A549 (cell line): ENCODE results near the gene CCDC102B. TPM values are rescaled to one million over a fixed set of nuclear protein-coding genes. Genes with fewer than 3 reads are reported as not detected.

Experiments
- ATAC-seq, 2 experiments: fragments of 200-7000 bp in 1 of 2; fragments of >200 bp in 1 of 2; cut with Nextera tagmentation in 1 of 2; cut with Tn5 transposase in 1 of 2; 3 replicates each; pipeline versions ENCODE4 v1.8.0 to v1.9.1; 2018 to 2020; ENCODE audit warnings: mild to moderate bottlenecking in 1 of 2, moderate library complexity in 1 of 2
- CTCF ChIA-PET: fragments of 300-600 bp; sonication (Branson Sonifier 250); formaldehyde crosslinking; extraction: SDS; loops from one replicate; lab custom pipeline; 2021; ENCODE audit warnings: antibody characterized with exemption, inconsistent platforms; lab: Yijun Ruan, JAX
- POLR2A ChIA-PET: fragments of 350-600 bp; formaldehyde crosslinking; extraction: SDS; loops from one replicate; lab custom pipeline; 2021; ENCODE audit warnings: antibody characterized with exemption, inconsistent platforms; lab: Yijun Ruan, JAX
- DNase-seq, 2 experiments: peaks; one replicate each; pipeline versions ENCODE4 v3.0.0 to v3.0.0-alpha.2; 2011 to 2016; ENCODE audit warnings: low read depth in 1 of 2, low spot score in 1 of 2
- FAIRE-seq: peaks from 2 replicates; lab custom pipeline; 2011; peaks lifted over from hg19 to GRCh38; lab: Jason Lieb, UNC
- H3K27ac ChIP-seq, 2 experiments: fragments of >200 bp; sonication (Bioruptor Twin); formaldehyde crosslinking; 3 replicates each; pipeline ENCODE4 v1.5.1; 2016 to 2017
- H3K4me1 ChIP-seq: fragments of >200 bp; sonication (Bioruptor Twin); formaldehyde crosslinking; 3 replicates; pipeline ENCODE4 v1.6.1; 2016
- H3K4me2 ChIP-seq: fragments of >200 bp; sonication (Bioruptor Twin); formaldehyde crosslinking; 3 replicates; pipeline ENCODE4 v1.6.1; 2016
- H3K4me3 ChIP-seq: fragments of >200 bp; sonication (Bioruptor Twin); formaldehyde crosslinking; 3 replicates; pipeline ENCODE4 v1.5.1; 2016
- H3K9me3 ChIP-seq: fragments of >200 bp; sonication (Bioruptor Twin); formaldehyde crosslinking; 3 replicates; pipeline ENCODE4 v1.6.1; 2016
- CBX2 ChIP-seq: fragments of 200-600 bp; sonication (generic); IDR thresholded peaks from 2 replicates; pipeline ENCODE4 v1.6.1; 2016; ENCODE audit warnings: low read depth, mild to moderate bottlenecking, borderline replicate concordance
- CEBPB ChIP-seq, 2 experiments: fragments of >200 bp in 1 of 2; sonication (Bioruptor Twin) in 1 of 2; formaldehyde crosslinking in 1 of 2; IDR thresholded peaks; 2 replicates each; pipeline ENCODE4 v1.6.1; 2012 to 2016
- EHMT2 ChIP-seq: fragments of 200-600 bp; sonication (generic); IDR thresholded peaks from 2 replicates; pipeline ENCODE4 v1.6.1; 2016; ENCODE audit warnings: antibody characterized with exemption, low read depth, mild to moderate bottlenecking, moderate library complexity
- EP300 ChIP-seq, 2 experiments: fragments of >200 bp; sonication (Bioruptor Twin); formaldehyde crosslinking; IDR thresholded peaks; 2 replicates in 1 of 2; 3 replicates in 1 of 2; pipeline ENCODE4 v1.6.1; 2016 to 2017
- ESRRA ChIP-seq: fragments of 150-350 bp; IDR thresholded peaks from 2 replicates; pipeline ENCODE4 v1.6.1; 2014; ENCODE audit warnings: mild to moderate bottlenecking, low read length, borderline replicate concordance
- HEYL ChIP-seq: fragments of 250-450 bp; sonication (Bioruptor Pico); IDR thresholded peaks from 2 replicates; pipeline ENCODE4 v1.8.0; 2021; ENCODE audit warnings: mild to moderate bottlenecking, moderate library complexity
- HOXB5 ChIP-seq: fragments of 250-450 bp; sonication (Bioruptor Pico); IDR thresholded peaks from 2 replicates; pipeline ENCODE4 v1.5.0; 2020; ENCODE audit warnings: mild to moderate bottlenecking, moderate library complexity
- JUN ChIP-seq, 2 experiments: fragments of >200 bp; sonication (Bioruptor Twin); formaldehyde crosslinking; IDR thresholded peaks; 2 replicates in 1 of 2; 3 replicates in 1 of 2; pipeline ENCODE4 v1.6.1; 2016 to 2017
- KDM1A ChIP-seq: fragments of 200-600 bp; sonication (generic); IDR thresholded peaks from 2 replicates; pipeline ENCODE4 v1.6.1; 2016; ENCODE audit warnings: low read depth, mild to moderate bottlenecking
- KDM5A ChIP-seq: fragments of 200-600 bp; sonication (generic); IDR thresholded peaks from 2 replicates; pipeline ENCODE4 v1.6.1; 2016; ENCODE audit warnings: antibody characterized with exemption, mild to moderate bottlenecking
- MAFK ChIP-seq: fragments of 450-650 bp; IDR thresholded peaks from 2 replicates; pipeline ENCODE4 v1.6.1; 2014; ENCODE audit not compliant: partially characterized antibody
- MAZ ChIP-seq: fragments of 150-350 bp; IDR thresholded peaks from 2 replicates; pipeline ENCODE4 v1.6.1; 2014; ENCODE audit warnings: antibody characterized with exemption, low read depth, low read length, borderline replicate concordance
- MYC ChIP-seq: IDR thresholded peaks from 2 replicates; pipeline ENCODE4 v1.6.1; 2012; ENCODE audit warnings: mild to moderate bottlenecking, inconsistent platforms, low read length, improper control_type of control experiment, borderline replicate concordance
- NPAS2 ChIP-seq: fragments of 250-450 bp; sonication (Bioruptor Pico); IDR thresholded peaks from 2 replicates; pipeline ENCODE4 v1.8.0; 2022; ENCODE audit warnings: mild to moderate bottlenecking, moderate library complexity, borderline replicate concordance
- PHF8 ChIP-seq: fragments of 200-600 bp; sonication (generic); IDR thresholded peaks from 2 replicates; pipeline ENCODE4 v1.6.1; 2016; ENCODE audit warnings: low read depth, mild to moderate bottlenecking, antibody characterized with exemption, moderate library complexity, borderline replicate concordance
- POLR2A ChIP-seq: IDR thresholded peaks from 2 replicates; pipeline ENCODE4 v1.6.1; 2012; ENCODE audit warnings: mild to moderate bottlenecking, low read length
- RAD21 ChIP-seq, 2 experiments: fragments of >200 bp in 1 of 2; sonication (Bioruptor Twin) in 1 of 2; formaldehyde crosslinking in 1 of 2; IDR thresholded peaks in 1 of 2; conservative IDR thresholded peaks in 1 of 2; 2 replicates in 1 of 2; 3 replicates in 1 of 2; pipeline ENCODE4 v1.6.1; 2012 to 2018; ENCODE audit warnings: inconsistent platforms in 1 of 2
- RARB ChIP-seq: fragments of 250-450 bp; sonication (Bioruptor Pico); IDR thresholded peaks from 2 replicates; pipeline ENCODE4 v1.8.0; 2021; ENCODE audit warnings: mild to moderate bottlenecking, moderate library complexity
- RCOR1 ChIP-seq: fragments of 150-350 bp; IDR thresholded peaks from 2 replicates; pipeline ENCODE4 v1.6.1; 2014; ENCODE audit warnings: antibody characterized with exemption, low read length, low read depth
- SREBF2 ChIP-seq: fragments of 450-650 bp; IDR thresholded peaks from 2 replicates; pipeline ENCODE4 v1.6.1; 2014; ENCODE audit warnings: mild to moderate bottlenecking, moderate library complexity
- TFCP2L1 ChIP-seq: fragments of 250-450 bp; sonication (Bioruptor Pico); IDR thresholded peaks from 2 replicates; pipeline ENCODE4 v1.5.0; 2021; ENCODE audit warnings: mild to moderate bottlenecking
- ZFP36 ChIP-seq: fragments of 450-650 bp; IDR thresholded peaks from 2 replicates; pipeline ENCODE4 v1.6.1; 2014; ENCODE audit warnings: borderline replicate concordance; ENCODE audit not compliant: partially characterized antibody
- ZNF302 ChIP-seq: fragments of 250-450 bp; sonication (Bioruptor Pico); IDR thresholded peaks from 2 replicates; pipeline ENCODE4 v1.9.0; 2021; ENCODE audit warnings: inconsistent platforms, mild to moderate bottlenecking, moderate library complexity
- WGBS: methylation state at CpG from one replicate; pipeline ENCODE4 v1.1.6; 2017; ENCODE audit errors: missing lambda C conversion rate; 5-methylcytosine and 5-hydroxymethylcytosine counted together
- polyA plus RNA-seq, 4 experiments: library from polyadenylated mRNA; depleted of rRNA in 3 of 4; stranded (reverse); fragments of >200 nt; fragmentation: RNase III in 1 of 4; extraction: RNeasy Plus Mini Kit Qiagen cat#74134 plus additional on column Dnase treatment in 1 of 4; gene quantifications; 2 replicates in 3 of 4; 3 replicates in 1 of 4; pipeline ENCODE4 v1.2.3, GENCODE V29; 2011 to 2017
- TF ChIP-seq, protein P1 (sequence below): fragments of 250-450 bp; sonication (Bioruptor Pico); IDR thresholded peaks from 2 replicates; pipeline ENCODE4 v1.5.0; 2021; ENCODE audit warnings: mild to moderate bottlenecking, moderate library complexity, borderline replicate concordance
- TF ChIP-seq, protein P2 (sequence below): IDR thresholded peaks from 2 replicates; pipeline ENCODE4 v1.6.1; 2012
- TF ChIP-seq, protein P3 (sequence below): fragments of >200 bp; sonication (Bioruptor Twin); formaldehyde crosslinking; IDR thresholded peaks from 2 replicates; pipeline ENCODE4 v1.6.1; 2016

The CCDC102B gene
- polyA plus RNA-seq, 2 of the 4 experiments (the other 2 are of a cell fraction), result 1.2 to 1.6 TPM

DNA sequence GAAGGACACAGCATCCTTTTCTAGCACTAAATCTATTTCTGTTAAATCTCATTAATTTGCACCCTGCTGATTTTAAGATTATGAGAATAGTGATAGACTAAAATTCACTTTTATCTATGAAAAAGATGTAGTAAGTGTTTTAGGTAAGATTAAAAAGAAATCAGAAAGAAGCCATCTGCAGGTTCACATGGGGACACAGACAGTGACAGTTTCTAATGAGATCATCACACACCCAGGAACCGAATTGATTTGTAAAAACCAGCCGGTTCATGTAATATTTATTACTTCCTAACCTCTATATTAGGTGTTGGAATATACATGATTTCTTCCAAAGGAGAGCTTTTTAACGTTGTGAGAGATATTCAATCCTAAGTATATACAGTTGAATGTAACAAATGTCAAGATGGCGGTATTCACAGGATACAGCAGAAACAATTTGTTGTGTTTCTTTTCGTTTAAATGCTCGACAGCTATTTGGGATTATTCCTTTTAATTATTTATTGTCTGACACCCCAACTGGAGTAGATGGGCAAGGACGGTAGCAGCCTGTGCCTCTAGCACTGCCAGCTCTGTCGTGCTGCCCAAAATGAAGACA lies 223.4 kb downstream of the CCDC102B start:
- no peak overlapping the region for H3K4me2 ChIP-seq
- FAIRE-seq (no peak), DNase-seq (no peak), ATAC-seq (no peak)
- CTCF ChIA-PET, result no interaction called here
- TF ChIP-seq MAZ (no peak), ZFP36 (no peak)
- WGBS, result 18% methylated on average over 8 of the region's 8 CpGs
- H3K4me3 ChIP-seq, result no peak overlapping the region
- POLR2A ChIA-PET, result no interaction called here
- H3K4me1 ChIP-seq, result no peaks in the 10 kb centered on the region
- no peak overlapping the region for H3K27ac ChIP-seq
- no peaks in the 10 kb centered on the region for H3K9me3 ChIP-seq

DNA sequence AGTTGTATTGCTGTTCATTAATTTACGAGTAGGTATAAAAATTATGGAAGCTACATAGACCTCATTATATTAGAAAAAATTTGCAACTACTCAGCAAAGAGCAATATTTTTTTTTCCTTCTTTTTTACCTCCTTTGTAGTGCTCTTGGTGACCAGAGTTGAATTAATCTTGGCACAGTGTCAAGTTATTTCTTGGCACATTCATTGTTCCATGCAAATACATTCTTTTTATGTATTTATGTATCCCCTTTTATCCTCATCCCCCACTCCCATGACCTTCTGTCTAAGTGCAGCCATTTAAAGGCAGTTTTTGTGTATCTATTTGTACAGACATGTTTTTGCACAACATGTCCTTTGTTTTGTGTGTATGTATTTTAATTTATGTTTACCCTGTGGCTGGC lies 224.5 kb downstream of the CCDC102B start:
- H3K27ac ChIP-seq, result no peak overlapping the region
- no peaks in the 10 kb centered on the region for H3K4me1 ChIP-seq
- no peak for FAIRE-seq
- no peaks in the 10 kb centered on the region for H3K9me3 ChIP-seq
- TF ChIP-seq JUN (IDR thresholded peaks at IDR 0.05), result no peak
- TF ChIP-seq CEBPB (IDR thresholded peaks at IDR 0.05), result no peak
- no peak for TF ChIP-seq TFCP2L1
- no peak for TF ChIP-seq RCOR1
- TF ChIP-seq MYC, result no peak
- no peak for TF ChIP-seq CBX2
- no peak for TF ChIP-seq RAD21 (conservative IDR thresholded peaks at IDR 0.05 in 1 of 2, IDR thresholded peaks at IDR 0.05 in 1 of 2)
- no peak for TF ChIP-seq EHMT2
- TF ChIP-seq ESRRA, result no peak
- TF ChIP-seq MAFK, result no peak
- TF ChIP-seq HOXB5 (CRISPR knock-in tag), result no peak
- no peak for TF ChIP-seq NPAS2 (CRISPR knock-in tag)
- TF ChIP-seq EP300 (IDR thresholded peaks at IDR 0.05), result no peak
- TF ChIP-seq, protein P1, sequence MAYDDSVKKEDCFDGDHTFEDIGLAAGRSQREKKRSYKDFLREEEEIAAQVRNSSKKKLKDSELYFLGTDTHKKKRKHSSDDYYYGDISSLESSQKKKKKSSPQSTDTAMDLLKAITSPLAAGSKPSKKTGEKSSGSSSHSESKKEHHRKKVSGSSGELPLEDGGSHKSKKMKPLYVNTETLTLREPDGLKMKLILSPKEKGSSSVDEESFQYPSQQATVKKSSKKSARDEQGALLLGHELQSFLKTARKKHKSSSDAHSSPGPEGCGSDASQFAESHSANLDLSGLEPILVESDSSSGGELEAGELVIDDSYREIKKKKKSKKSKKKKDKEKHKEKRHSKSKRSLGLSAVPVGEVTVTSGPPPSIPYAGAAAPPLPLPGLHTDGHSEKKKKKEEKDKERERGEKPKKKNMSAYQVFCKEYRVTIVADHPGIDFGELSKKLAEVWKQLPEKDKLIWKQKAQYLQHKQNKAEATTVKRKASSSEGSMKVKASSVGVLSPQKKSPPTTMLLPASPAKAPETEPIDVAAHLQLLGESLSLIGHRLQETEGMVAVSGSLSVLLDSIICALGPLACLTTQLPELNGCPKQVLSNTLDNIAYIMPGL (CRISPR knock-in tag), result no peak
- no peak for TF ChIP-seq MAZ
- TF ChIP-seq KDM5A, result no peak
- TF ChIP-seq, protein P2, sequence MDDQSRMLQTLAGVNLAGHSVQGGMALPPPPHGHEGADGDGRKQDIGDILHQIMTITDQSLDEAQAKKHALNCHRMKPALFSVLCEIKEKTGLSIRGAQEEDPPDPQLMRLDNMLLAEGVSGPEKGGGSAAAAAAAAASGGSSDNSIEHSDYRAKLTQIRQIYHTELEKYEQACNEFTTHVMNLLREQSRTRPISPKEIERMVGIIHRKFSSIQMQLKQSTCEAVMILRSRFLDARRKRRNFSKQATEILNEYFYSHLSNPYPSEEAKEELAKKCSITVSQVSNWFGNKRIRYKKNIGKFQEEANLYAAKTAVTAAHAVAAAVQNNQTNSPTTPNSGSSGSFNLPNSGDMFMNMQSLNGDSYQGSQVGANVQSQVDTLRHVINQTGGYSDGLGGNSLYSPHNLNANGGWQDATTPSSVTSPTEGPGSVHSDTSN, result no peak
- TF ChIP-seq POLR2A, result no peak
- TF ChIP-seq PHF8, result no peak
- POLR2A ChIA-PET, result no interaction called here
- WGBS, result 0% methylated on average over 1 of the region's 1 CpG
- no peak for ATAC-seq
- H3K4me2 ChIP-seq, result no peak overlapping the region
- no peak for DNase-seq
- CTCF ChIA-PET, result no interaction called here
- H3K4me3 ChIP-seq, result no peak overlapping the region

DNA sequence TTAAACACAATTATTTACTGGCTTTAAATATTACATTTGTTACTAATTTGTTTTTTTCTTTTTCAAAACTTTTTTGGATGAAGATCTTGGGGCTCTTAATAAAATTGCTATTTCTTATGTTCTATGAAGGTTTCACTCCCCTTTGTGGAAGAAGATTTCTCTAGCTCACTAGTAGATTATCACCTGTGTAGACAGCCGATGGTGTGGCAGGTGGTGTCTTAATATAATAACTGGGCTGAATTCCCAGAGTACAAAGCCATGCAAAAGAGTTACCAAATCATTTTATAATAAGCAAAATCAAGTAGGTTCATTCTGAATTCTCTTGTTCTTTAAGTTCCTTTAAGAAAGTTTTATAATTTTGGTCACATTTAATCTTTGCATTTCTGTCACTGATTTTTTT lies 233.7 kb downstream of the CCDC102B start:
- no peak for DNase-seq
- Histone ChIP-seq H3K9me3 (no peaks in the 10 kb centered on the region), H3K4me3 (no peak overlapping the region), H3K4me2 (no peak overlapping the region)
- no peak for ATAC-seq
- WGBS, result 0% methylated on average over 1 of the region's 1 CpG
- TF ChIP-seq POLR2A (no peak), RARB (CRISPR knock-in tag) (no peak), SREBF2 (no peak), MYC (no peak), HEYL (no peak), ZNF302 (CRISPR knock-in tag) (no peak), CEBPB (IDR thresholded peaks at IDR 0.05) (no peak), KDM1A (no peak)
- TF ChIP-seq, protein P2, result no peak
- TF ChIP-seq, protein P3, sequence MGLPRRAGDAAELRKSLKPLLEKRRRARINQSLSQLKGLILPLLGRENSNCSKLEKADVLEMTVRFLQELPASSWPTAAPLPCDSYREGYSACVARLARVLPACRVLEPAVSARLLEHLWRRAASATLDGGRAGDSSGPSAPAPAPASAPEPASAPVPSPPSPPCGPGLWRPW, result no peak
- TF ChIP-seq, all 56 proteins: peak for 0
- CTCF ChIA-PET, result no interaction called here
- FAIRE-seq, result no peak
- no peaks in the 10 kb centered on the region for H3K4me1 ChIP-seq
- no peak overlapping the region for H3K27ac ChIP-seq
- POLR2A ChIA-PET, result no interaction called here
